Activated CD8-positive, alpha-beta memory T cell treated with anti-CD3 and anti-CD28 coated beads for 36 hours (primary cell): Measurements from ENCODE around the gene FAP. TPM values are rescaled to one million over a fixed set of nuclear protein-coding genes. Genes with fewer than 3 reads are reported as not detected.

ENCODE experiments used
- CTCF ChIA-PET: fragments of 350-600 bp; sonication (Branson Sonifier 250); formaldehyde crosslinking; loops from one replicate; lab custom pipeline; 2021; ENCODE audit warnings: antibody characterized with exemption; lab: Charles Lee
- POLR2A ChIA-PET: fragments of 350-600 bp; sonication (Branson Sonifier 250); formaldehyde crosslinking; loops from one replicate; lab custom pipeline; 2021; ENCODE audit warnings: antibody characterized with exemption; lab: Charles Lee
- total RNA-seq, 2 experiments: library from RNA; stranded (reverse); gene quantifications; one replicate each; pipeline ENCODE4 v1.2.3, GENCODE V29; 2021

The FAP gene, protein sequence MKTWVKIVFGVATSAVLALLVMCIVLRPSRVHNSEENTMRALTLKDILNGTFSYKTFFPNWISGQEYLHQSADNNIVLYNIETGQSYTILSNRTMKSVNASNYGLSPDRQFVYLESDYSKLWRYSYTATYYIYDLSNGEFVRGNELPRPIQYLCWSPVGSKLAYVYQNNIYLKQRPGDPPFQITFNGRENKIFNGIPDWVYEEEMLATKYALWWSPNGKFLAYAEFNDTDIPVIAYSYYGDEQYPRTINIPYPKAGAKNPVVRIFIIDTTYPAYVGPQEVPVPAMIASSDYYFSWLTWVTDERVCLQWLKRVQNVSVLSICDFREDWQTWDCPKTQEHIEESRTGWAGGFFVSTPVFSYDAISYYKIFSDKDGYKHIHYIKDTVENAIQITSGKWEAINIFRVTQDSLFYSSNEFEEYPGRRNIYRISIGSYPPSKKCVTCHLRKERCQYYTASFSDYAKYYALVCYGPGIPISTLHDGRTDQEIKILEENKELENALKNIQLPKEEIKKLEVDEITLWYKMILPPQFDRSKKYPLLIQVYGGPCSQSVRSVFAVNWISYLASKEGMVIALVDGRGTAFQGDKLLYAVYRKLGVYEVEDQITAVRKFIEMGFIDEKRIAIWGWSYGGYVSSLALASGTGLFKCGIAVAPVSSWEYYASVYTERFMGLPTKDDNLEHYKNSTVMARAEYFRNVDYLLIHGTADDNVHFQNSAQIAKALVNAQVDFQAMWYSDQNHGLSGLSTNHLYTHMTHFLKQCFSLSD
- not detected for total RNA-seq

DNA sequence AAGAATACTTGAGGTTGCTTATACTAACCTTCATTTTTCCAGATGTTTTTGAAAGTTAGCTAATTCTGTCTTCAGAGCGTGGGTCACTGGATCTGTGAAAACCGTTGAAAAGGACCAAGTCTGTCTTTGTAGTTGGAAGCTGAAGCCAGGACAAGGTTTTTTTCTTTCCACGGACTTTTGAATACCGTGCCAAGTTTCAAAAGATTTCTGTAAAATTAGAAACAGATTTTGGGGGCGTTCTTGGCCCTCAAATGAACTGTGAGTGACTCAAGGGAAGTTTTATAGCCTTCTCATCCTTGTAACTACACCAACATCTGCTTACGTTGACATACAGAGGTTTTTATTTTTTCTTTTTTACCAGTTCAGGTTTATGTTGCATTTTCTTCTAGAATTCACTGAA lies at the start of gene FAP:
TSS of gene FAP (minus strand) at position 152 of the 400 bp plus-strand sequence. CDS start at position 34, 118 bp downstream.
- CTCF ChIA-PET = no interaction called here
- POLR2A ChIA-PET = no interaction called here

DNA sequence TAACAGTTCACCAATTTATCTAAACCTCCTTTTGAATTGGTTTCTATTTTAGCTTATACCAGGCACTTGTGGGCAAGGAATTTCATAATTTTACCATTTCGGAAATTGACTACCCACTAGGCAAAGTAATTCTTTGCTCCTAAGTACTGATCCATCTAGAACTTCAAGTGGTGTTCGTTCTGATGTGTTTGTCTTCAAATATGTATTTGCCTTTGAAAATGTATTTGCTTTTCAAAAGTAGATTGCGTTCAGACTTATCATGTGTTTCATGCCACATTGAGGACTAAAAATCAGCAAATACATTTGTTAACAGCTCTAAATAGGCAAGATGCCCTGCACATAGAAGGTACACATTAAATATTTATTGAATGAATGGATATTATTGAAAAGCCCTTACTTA lies 48.5 kb upstream of the FAP start:
- ChIA-PET CTCF (no interaction called here), POLR2A (no interaction called here)

DNA sequence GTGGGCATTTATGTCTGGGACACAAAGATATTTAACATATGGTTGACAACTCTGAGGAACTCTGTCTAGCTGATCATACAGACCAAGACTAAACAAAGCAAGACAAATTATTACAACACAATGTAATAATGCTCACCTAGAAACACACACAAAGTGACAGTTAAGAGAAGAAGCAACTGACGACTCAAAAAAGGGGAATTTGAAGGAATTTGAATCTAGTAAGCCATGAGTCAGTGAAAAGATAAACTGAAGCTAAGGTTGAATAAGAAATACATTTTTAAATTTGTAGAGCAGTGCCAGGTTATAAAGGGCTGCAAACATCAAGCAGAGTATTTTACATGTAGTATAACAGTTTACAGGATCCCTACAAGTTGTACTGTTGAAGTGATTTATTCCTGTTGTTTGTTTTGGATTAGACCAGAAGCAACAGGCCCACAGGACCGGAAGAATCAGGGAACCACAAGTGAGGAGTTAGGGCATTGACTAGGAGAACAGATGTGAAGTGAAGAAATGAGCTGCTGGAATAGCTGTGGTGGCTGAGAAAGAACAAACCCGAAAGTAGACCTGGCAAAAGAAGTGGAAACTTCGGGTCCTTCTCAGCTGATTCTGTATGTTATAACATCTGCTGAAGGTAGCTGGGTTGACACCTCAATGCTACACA lies 39.6 kb upstream of the FAP start:
- ChIA-PET CTCF (interaction anchor here (1.1 kb wide), 1 partner anchor 62 kb away, joined by 3 read pairs; no protein-coding TSS in a partner anchor), POLR2A (no interaction called here)

DNA sequence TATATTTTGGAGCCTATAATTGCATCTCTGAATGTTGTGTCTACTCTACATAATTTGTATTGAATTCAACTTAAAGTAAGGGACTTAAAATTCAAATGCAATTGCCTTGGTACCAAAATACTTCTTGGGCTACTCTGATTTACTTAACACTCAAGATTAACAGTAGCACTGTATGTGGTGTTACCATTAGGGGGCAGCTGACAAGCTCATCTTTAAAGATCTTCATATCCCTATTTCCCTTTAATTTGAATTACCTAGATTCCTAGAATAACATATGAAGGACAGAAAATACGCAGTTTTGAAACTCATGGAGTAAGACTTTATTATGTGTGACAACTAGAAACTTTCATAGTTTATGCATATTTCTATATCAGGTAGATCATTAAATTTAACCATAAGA lies 37.4 kb upstream of the FAP start:
- CTCF ChIA-PET = interaction anchor here (0.8 to 1.2 kb wide), 2 partner anchors 17 to 38 kb away, joined by 3 read pairs; partner anchors contain the start of gene IFIH1

DNA sequence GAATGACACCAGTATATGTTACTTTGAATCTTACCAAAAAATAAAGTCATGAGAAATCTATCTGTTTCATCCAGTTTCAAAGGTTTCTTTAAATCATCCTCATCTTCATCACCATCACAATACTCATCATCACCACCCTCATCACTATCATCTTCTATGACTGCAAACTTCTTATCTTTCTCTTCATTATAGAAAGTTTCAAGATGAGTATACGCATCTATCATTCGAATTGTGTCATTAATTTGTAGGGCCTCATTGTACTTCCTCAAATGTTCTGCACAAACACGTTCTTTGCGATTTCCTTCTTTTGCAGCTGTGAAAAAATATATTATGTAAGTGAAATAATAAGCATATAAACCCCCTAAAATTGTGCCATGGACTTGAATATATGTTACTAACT lies 34.1 kb upstream of the FAP start:
- ChIA-PET CTCF (no interaction called here), POLR2A (no interaction called here)

More for the DNA sequence above, 37.4 kb upstream of the FAP start:
- POLR2A ChIA-PET = no interaction called here

DNA sequence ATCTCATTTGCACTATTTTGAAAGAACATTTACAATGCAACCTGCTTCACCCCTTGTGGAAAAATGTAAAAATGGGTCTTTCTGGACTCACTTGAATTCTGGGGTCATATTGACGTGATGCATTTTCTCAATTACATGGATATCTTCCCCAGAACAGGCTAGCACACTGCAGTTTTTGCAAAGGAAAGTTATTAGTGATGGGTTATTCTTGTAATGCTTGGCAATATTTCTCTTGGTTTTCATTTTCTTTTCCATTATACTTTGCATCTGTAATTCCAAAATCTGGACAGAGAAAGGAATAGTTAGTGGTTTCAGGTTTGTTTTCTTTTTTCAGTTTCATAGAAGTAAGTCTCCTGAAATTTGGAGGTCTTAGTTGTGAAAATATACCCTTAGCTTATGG lies 24.8 kb upstream of the FAP start:
- POLR2A ChIA-PET = no interaction called here
- CTCF ChIA-PET = no interaction called here

DNA sequence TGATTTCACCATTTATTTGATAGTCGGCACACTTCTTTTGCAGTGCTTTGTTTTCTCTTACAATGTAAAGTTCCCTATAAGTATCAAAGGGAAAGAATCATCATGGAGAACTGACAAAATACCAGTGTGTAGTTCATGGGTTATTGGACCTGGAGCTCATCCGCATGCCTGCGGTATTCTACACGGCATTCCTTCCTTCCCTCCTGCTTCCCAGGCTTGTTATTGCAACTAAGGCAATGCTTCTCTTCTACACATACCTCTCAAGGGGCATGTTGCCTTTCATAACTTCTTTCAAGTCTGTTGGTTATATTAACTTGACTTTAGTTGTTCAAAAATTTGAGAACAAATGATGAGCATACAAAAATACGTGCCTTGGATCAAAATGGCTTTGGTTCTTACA lies 24.3 kb upstream of the FAP start:
- CTCF ChIA-PET = no interaction called here
- POLR2A ChIA-PET = no interaction called here

DNA sequence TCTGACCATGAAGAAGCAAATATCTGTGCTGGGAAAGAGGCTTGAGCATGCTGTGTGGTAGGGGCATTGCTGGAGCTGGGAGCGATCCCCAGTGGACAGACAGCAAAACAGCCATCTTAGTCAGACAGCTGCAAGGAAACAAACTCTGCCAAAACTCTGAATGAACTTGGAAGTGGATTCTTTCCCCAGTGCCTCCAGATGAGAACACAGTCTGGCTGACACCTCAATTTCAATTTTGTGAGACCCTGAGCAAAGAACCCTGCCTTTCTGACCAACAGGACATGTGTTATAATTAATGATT lies 23.2 kb upstream of the FAP start:
- ChIA-PET POLR2A (no interaction called here), CTCF (no interaction called here)

DNA sequence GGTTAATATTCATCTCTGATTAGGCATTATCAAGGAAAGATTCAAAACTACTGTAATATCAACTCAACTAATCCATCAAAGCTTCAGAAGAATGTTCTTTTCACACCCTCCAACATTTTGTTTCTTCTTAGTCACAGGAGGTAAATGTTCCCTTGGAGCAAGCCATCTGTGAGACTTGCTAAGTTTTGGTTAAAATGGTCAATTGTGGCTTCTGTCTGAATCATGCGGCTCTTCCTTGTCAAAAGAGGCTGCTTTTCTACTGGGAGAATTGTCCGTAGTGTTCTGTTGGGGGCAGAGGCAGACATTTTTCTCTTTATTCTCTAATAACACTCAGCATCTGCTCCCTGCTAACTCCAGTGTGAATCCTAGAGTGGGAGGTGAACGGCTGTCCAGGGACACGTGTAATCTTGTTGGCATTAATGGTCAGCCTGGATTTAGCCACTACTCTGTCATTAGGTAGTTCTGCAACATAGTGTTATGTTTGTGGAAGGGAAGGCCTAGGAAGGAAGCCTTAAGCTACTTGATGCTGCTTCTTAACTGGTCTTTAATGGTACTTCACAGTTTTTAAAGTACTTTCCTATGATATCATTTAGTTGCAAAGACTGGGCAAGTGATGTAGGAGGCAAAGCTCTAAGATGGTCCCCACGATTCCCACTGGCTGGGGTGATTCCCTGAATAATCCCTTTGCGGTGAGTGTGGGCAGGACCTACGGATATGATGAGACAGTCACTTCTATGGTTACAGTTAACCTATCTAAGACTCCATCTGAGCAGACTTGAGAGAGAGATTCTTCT lies 22.6 kb upstream of the FAP start:
- CTCF ChIA-PET = no interaction called here
- POLR2A ChIA-PET = no interaction called here

DNA sequence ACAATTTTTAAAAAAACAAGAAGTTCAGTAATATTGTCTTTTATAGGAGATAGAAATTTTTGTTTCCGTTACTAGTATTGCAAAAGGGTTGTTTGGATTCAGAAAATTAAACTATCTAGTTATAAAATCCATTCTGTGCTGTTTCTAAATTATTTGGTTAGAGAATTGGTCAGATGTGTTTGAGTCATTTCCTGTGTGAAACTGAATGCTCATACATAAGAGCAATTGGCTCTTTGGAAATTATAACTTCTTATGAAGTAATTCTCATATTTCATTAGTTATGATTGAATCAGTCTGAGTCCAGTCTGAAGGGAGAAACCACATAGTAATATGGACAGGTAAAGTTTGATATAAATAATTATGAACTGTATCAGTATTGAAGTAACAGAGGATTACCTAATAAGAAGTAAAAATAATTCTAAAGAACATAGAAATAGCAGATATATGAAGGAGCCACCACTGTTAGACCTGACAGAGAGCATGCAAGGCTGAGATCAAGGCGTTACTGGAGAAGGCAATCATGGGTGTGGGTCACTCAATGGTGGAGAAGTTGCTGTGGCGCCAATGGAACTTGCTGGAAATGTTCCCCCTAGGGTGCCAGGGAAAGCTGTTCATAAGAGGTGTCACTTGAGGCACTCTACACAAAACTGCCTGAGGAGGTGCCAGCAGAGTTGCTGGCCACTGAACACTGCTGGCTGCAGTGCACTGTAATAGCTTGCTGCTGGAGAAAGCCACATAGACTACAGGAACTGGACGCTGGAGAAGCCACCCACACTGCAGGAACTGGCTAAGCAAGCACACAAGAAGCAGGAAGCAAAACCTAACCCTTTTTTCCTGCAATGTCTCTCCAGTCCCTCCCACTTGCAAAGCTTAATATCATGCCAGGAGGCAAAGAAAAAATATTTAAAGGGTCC lies 18.0 kb upstream of the FAP start:
- ChIA-PET CTCF (no interaction called here), POLR2A (no interaction called here)

DNA sequence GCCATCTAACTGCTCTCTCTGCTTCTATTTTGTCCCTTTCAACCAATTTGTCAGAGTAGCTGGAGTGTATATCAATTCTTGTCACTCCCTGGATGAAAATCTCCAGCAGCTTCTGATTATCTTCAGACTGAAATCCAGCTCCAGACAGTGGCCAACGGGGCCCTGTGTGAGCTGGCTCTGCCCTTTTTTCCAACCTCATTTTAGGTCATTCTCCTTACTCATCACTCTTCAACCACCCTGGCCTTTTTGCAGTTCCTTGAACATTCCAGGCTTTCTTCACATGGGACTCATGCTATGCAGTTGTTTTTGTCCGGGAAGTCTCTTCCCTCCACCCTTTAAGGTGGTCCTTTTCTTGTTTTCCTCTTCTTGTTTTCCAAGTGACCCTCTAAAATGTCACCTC lies 15.4 kb upstream of the FAP start:
- CTCF ChIA-PET = no interaction called here
- POLR2A ChIA-PET = no interaction called here

DNA sequence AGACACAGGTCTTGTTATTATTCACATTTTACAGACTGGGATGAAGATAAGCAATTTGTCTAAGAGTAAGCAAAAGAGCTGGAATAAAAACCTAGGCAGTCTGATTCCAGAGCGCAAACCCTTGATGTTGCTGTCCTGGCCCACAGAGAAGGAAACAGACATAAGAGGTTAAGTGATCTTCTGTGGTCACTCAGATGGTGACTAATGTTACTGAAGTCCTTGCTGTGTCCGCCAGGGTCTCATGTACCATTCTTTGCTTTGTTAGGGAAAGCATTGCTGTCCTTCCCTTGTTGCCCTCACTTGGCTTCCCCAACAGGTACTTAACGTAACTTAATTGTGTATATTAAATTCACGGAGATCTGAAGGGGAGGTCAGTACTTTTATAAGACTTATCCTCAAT lies 14.9 kb upstream of the FAP start:
- CTCF ChIA-PET = no interaction called here
- POLR2A ChIA-PET = no interaction called here

DNA sequence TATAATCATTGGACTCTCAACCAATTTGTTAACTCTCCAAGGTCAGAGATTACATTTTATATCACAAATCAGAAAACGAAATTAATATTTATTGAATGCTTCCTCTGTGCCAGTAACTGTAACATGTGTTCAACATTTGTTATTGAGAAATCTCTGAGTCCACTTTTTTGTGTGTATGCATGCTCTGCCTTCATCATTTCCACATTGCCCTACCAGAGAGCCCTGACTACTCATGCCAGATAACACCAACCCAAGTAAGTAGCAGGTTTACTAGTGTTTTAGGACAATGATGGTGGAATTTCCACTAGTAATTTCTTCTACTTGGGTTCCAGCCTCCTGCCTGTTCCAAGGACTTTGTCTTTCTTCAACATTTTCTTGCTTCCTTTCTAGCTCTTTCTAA lies 14.2 kb upstream of the FAP start:
- ChIA-PET POLR2A (no interaction called here), CTCF (no interaction called here)

DNA sequence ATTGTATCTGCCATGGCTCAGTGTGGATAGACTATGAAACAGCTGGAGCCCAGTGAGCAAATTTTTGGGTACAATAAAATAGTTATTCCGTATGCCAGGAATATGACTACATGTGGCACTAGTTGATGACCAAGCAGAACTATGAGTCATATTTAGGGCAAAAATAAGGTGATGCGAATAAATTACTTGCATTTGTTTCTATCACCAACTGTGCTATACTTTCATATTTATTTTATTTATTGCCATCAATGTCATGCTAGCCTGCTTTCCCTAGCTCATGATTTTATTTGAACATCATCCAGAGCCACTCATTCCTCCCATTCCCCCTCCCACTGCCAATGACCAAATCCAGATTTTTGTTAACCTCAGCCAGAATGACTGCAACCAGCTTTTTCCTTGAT lies 13.3 kb upstream of the FAP start:
- CTCF ChIA-PET = no interaction called here
- POLR2A ChIA-PET = no interaction called here

DNA sequence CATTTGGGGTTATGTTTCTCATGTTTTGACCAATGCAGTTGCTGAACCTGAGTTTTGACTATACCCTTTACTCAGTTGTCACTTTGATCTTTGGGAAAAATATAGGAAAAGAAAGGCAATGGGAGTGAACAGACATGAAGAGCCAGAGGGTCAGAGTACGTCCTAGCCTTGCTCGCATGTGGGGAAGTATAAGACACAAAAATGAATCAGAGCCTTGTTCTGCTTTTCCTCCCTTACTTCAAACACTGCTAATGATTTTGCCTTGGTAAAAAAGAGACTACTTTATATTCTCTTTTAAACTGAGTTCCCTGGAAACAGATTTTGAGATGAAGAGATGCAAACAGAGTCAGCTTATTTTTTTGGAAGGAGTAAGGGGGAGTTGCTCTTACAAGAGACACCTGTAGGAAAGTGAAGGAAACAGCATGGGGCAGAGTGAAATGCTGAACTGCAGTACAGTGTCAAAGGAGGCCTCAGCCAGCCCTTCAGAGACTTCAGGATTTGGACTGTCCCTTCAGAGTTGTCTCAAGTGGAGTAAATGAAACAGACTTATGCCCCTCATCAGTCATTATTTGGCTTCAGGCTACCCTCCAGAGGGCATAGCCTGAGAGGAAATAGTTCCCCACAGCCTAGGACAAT lies 11.1 kb upstream of the FAP start:
- POLR2A ChIA-PET = no interaction called here
- CTCF ChIA-PET = no interaction called here

DNA sequence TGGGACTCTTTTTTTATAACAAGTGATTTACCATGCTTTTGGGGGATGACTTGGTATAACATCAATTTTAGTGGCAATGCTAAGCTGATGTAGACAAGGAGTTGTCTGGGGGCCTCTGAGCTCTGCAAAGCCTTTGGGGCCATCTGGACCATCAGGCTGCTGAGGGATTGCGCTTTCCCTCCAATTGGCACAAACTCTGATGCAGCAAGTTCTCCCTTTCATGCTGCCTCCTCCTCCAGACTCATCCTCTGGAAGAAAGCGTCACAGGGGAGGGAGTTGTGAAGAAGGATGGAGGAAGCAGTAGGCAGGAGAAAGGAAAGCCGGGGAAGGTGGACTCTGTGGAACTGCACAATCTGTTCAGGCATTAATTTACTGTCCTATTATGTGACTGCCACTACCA lies 10.2 kb upstream of the FAP start:
- POLR2A ChIA-PET = no interaction called here
- CTCF ChIA-PET = no interaction called here

DNA sequence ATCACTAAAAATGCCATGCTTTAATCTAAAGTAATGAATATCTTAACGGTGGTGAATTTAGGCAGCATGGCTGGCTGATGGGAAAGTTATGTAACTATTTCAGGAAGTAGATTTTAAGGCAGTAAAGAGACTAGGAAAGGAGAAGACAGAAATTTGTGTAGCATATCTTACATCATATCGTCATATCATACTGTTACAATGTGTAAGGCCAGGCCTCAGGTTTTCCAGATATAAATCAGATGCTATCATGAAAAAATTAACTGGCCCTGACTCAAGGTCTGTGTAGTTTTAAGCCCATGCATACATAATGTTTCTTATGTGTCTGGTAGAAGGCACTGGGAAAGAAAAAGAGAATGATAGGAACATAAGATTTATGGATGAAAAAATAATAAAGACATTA lies 8.9 kb upstream of the FAP start:
- ChIA-PET CTCF (no interaction called here), POLR2A (no interaction called here)

DNA sequence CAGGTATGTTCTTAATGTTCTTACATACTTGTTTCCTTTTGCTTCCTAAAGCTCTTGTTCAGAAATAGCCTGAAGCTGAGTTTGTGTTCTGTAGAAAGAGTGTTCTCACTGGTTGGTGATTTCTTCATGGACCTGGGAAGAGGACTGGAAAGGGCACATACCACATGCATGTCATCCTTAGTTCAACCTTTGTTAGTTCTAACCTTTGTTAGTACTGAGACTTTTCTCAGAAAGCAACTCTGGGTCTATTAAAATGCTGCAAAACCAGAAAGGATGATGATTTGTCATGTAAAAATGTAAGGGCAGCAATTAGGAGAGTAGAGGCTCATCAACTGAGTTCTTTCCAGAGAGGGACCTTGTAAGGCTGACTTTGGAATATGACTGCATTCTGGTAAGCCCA lies 2.5 kb upstream of the FAP start:
- ChIA-PET CTCF (no interaction called here), POLR2A (no interaction called here)
